ENCODE data around the gene SLC26A1.

The SLC26A1 gene

DNA sequence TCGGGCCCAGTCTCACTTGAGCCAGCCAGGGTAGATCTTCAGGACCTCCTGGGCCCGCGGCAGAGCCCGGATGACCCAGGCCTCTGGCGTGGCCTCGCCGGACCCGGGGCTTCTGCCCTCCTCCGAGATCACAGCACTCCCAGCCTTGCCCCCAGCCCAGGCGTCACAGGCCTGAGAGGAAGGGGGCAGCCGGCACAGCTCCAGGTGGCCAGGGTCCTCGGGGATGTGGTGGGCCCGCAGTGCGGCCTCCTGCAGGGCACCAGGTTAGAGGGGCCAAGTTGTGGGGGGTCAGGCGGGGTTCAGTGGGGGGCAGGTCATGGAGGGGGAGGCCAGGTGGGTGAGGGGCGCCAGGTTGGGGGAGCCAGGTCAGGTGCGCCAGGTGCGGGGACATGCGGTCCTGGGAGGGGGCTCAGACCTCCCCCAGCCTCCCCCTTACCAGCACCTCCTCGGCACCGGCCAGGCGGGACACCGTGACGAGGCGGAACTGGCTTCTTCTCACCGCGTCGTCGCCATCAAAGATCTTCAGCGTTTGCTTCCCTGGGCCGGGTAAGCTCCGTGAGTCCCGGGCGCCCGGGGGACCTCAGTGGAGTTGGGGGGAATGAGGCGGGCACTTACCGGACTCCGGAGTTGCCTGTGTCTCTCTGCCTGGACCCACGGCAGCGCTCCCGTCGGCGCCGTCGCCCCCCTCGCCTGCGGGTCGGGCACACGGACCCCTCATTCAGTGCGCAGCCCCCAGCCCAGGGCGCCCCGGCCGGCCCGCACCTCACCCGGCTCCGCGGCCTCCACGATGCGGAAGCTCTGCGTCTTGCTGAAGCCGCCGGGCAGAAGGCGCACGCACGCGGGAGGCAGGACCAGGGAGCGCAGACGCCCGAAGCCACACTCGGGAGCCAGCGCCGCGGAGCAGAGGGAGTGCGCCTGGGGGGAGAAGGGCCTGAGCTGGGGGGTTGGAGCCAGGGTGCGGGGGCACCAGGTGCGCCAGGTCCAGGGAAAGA is 25.8 kb downstream of the SLC26A1 start:
- Histone ChIP-seq H3K27ac (ENCODE audit: low read length) (no peak overlapping the region), H3K9ac (ENCODE audit: low read length in 2 of 2) (no peak overlapping the region), H3K4me3 (ENCODE audit: low read length in 2 of 2) (peak overlapping the region in 1 of 2 donors; percentile 40), H3K9me3 (ENCODE audit: control insufficient read depth in 2 of 2, low read length in 2 of 2) (no peaks in the 10 kb centered on the region), H3K36me3 (ENCODE audit: control insufficient read depth in 2 of 2, insufficient read depth in 2 of 2, low read length in 2 of 2) (peaks cover 0 to 10% of the 10 kb centered on the region in 2 donors), H3K27me3 (ENCODE audit: control insufficient read depth in 1 of 2, insufficient read depth in 2 of 2, low read length in 2 of 2) (peaks cover 0 to 8% of the 10 kb centered on the region in 2 donors), H3K4me1 (ENCODE audit: control insufficient read depth, insufficient read depth, low read length) (peaks cover 25% of the 10 kb centered on the region)

DNA sequence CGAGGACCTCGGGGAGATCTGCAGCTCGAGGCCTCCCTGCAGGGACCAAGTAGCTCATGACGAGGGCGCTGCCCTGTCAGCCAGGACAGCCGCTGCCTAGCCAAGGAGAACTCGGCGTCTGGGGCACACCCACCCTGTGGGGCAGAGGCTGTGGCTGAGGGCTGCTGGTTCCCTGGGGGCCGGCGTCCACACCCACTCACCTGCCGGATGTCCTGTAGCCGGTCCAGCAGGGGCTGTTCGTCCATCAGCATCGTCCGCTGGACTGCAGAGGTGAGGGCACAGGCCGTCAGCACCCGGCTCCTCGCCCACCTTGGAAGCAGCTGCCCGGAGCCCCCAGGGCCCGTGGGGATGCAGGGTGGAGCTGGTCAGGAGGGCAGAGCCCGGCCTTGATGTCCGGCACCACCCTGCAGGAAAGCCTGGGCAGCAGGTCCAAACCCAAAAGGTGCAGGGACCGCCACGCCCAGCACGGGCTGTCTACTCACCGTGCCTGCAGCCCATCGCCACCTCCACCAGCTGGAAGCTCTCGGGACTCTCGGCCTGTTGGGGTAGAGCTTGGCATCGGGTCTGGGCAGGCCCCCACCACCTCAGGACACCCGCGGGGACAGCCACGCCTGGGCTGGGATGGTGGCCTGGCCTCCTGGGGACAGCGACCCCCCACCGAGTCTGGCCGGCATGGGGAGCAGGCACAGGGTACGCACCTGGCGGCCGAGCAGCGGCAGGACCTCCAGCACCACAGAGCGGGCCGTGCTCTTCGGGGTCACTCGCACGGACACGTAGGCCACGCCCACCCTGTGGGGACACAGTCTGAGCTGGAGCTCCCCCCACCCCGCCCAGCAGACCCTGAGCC is 26.7 kb downstream of the SLC26A1 start:
- H3K4me1 ChIP-seq (ENCODE audit: control insufficient read depth, insufficient read depth, low read length) = peaks cover 16% of the 10 kb centered on the region
- H3K27ac ChIP-seq (ENCODE audit: low read length) = no peak overlapping the region
- peaks cover 0 to 8% of the 10 kb centered on the region in 2 donors for H3K27me3 ChIP-seq (ENCODE audit: control insufficient read depth in 1 of 2, insufficient read depth in 2 of 2, low read length in 2 of 2)
- peaks cover 0 to 16% of the 10 kb centered on the region in 2 donors for H3K36me3 ChIP-seq (ENCODE audit: control insufficient read depth in 2 of 2, insufficient read depth in 2 of 2, low read length in 2 of 2)
- no peaks in the 10 kb centered on the region for H3K9me3 ChIP-seq (ENCODE audit: control insufficient read depth in 2 of 2, low read length in 2 of 2)
- no peak overlapping the region for H3K4me3 ChIP-seq (ENCODE audit: low read length in 2 of 2)
- H3K9ac ChIP-seq (ENCODE audit: low read length in 2 of 2) = no peak overlapping the region

DNA sequence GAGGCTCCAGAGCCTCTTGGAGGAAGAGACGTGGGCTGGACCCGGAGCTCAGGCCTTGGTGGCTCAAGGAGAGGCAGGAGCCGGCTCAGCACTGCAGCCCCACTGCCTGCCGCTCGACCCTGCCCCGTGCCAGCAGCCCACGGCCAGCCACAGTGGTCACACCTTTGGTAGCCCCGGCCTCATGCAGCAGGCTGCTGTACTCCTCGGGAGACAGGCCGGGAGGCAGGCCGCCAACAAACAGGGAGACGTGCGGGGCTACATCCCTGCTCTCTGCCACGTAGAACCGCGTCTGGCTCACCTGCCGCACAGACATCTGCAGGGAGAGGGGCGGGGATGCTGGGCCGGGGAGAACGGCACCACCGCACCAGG is 27.5 kb downstream of the SLC26A1 start:
- Histone ChIP-seq H3K27me3 (ENCODE audit: control insufficient read depth in 1 of 2, insufficient read depth in 2 of 2, low read length in 2 of 2) (peaks cover 0 to 8% of the 10 kb centered on the region in 2 donors), H3K27ac (ENCODE audit: low read length) (no peak overlapping the region), H3K4me1 (ENCODE audit: control insufficient read depth, insufficient read depth, low read length) (peaks cover 11% of the 10 kb centered on the region), H3K9me3 (ENCODE audit: control insufficient read depth in 2 of 2, low read length in 2 of 2) (no peaks in the 10 kb centered on the region), H3K36me3 (ENCODE audit: control insufficient read depth in 2 of 2, insufficient read depth in 2 of 2, low read length in 2 of 2) (peaks cover 0 to 16% of the 10 kb centered on the region in 2 donors), H3K4me3 (ENCODE audit: low read length in 2 of 2) (no peak overlapping the region), H3K9ac (ENCODE audit: low read length in 2 of 2) (no peak overlapping the region)

DNA sequence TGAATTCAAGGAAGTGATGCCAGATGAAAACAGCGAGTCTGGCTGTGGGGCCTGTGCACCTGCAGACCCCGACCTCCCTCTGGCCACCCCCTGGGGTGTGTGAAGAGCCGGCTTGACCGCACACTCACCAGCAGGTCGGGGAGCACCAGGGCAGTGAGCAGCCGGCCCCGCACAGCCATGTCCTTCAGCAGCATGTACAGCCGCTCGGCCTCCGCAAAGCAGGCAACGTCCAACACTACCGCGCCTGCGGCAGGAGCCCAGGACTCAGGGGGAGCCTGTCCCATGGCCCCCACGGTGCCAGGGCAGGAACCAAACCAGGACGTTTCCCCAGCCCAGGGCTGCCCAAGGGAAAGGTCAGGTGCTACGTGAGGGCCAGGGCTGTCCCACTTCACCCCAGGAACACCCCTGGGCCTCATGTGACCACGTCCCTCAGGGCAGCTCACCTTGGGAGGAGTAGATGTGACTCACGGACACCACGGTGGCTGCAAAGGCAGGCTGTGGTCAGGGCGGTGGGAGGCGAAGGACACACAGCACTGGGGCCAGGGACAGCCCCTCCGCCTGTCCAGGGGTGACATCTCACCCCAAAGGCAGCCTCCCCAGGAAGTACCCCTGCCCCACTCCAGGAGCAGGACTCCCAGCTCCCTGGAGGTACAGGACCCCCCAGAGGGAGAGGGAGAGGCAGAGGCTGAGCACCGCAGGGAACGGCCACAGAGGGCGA is 28.0 kb downstream of the SLC26A1 start:
- H3K9me3 ChIP-seq (ENCODE audit: control insufficient read depth in 2 of 2, low read length in 2 of 2) = no peaks in the 10 kb centered on the region
- H3K36me3 ChIP-seq (ENCODE audit: control insufficient read depth in 2 of 2, insufficient read depth in 2 of 2, low read length in 2 of 2) = peaks cover 0 to 16% of the 10 kb centered on the region in 2 donors
- no peak overlapping the region for H3K27ac ChIP-seq (ENCODE audit: low read length)
- H3K9ac ChIP-seq (ENCODE audit: low read length in 2 of 2) = no peak overlapping the region
- H3K4me1 ChIP-seq (ENCODE audit: control insufficient read depth, insufficient read depth, low read length) = peaks cover 11% of the 10 kb centered on the region
- peaks cover 0 to 8% of the 10 kb centered on the region in 2 donors for H3K27me3 ChIP-seq (ENCODE audit: control insufficient read depth in 1 of 2, insufficient read depth in 2 of 2, low read length in 2 of 2)
- H3K4me3 ChIP-seq (ENCODE audit: low read length in 2 of 2) = no peak overlapping the region

DNA sequence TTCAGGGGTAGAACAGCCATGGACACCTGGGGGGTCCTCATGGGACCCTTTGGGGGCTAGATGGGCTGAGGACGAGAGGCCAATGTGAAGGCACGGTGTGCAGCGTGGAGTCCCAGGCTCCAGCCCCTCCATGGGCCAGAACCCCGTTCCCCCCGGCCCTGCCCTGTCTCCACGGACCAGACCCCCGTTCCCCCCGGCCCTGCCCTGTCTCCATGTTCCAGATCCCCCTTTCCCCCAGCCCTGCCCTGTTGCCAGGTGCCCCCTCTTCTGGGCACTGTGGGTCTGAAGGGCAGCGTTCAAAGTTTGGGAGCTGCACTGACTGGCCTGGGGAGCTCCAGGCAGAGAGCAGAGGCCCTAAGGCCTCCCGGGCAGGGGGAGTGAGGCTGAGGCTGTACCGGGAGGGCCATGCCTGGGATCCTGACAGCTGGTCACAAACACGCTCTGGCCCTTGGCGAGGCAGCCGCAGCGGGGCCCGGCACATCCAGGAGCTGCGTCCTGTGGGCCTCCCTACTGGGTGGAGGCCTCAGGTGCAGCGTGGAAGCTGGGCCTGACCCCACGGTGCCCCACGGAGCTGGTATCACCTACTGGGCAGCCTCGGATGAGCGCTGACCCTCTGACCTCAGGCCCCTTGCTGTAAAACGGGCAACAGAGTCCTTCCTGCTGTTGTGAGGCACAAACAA is 28.7 kb downstream of the SLC26A1 start:
- Histone ChIP-seq H3K27me3 (ENCODE audit: control insufficient read depth in 1 of 2, insufficient read depth in 2 of 2, low read length in 2 of 2) (peaks cover 0 to 8% of the 10 kb centered on the region in 2 donors), H3K36me3 (ENCODE audit: control insufficient read depth in 2 of 2, insufficient read depth in 2 of 2, low read length in 2 of 2) (peaks cover 0 to 16% of the 10 kb centered on the region in 2 donors), H3K9ac (ENCODE audit: low read length in 2 of 2) (no peak overlapping the region)

DNA sequence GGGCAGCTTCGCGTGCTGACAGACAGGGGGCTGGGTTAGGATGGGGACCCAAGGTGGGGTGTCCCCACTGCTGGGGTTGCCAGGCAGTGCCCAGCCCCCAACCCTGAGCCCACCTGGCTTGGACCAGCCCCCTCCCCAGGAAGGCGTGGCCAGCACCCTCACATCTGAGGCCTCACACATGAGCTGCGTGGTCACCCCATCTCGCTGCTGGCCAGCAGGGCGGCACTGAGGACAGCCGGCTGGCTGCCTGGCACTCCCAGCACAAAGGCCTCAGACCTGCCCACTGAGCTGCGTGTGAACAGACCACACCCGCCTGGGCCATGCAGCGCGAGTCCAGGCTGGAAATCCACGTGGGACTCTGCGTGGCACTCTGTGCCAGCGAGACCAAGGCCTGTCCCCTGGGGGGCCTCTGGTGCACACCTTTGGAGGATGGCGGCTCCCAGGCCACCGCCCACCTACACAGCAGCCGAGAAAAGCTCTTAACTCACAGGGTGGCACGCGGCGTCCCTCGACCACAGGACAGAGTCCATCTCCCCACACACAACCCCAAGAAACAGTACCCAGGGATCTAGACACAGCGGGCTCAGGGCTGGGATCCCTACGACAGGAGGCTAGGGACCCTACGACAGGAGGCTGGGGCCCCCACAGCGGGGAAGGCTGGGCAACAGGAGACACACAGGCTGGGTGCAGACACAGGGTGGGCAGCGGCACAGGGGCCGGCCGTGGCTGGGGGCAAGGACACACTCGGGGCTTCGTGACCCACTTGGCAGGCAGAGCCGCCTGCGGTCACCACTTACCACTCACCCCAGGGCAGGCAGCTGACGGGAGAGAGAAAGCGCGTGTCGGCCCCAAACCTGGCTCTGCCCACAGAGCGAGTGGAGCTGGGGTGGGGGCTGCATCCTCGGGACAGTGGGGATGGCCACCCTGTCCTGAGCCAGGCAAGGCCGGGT is 29.7 kb downstream of the SLC26A1 start:
- peaks cover 0 to 16% of the 10 kb centered on the region in 2 donors for H3K36me3 ChIP-seq (ENCODE audit: control insufficient read depth in 2 of 2, insufficient read depth in 2 of 2, low read length in 2 of 2)
- H3K4me3 ChIP-seq (ENCODE audit: low read length in 2 of 2) = no peak overlapping the region
- peaks cover 10% of the 10 kb centered on the region for H3K4me1 ChIP-seq (ENCODE audit: control insufficient read depth, insufficient read depth, low read length)
- no peaks in the 10 kb centered on the region for H3K9me3 ChIP-seq (ENCODE audit: control insufficient read depth in 2 of 2, low read length in 2 of 2)
- no peak overlapping the region for H3K9ac ChIP-seq (ENCODE audit: low read length in 2 of 2)
- H3K27ac ChIP-seq (ENCODE audit: low read length) = no peak overlapping the region
- H3K27me3 ChIP-seq (ENCODE audit: control insufficient read depth in 1 of 2, insufficient read depth in 2 of 2, low read length in 2 of 2) = peaks cover 0 to 8% of the 10 kb centered on the region in 2 donors

More for the DNA sequence above, 28.7 kb downstream of the SLC26A1 start:
- no peaks in the 10 kb centered on the region for H3K9me3 ChIP-seq (ENCODE audit: control insufficient read depth in 2 of 2, low read length in 2 of 2)
- no peak overlapping the region for H3K27ac ChIP-seq (ENCODE audit: low read length)
- no peak overlapping the region for H3K4me3 ChIP-seq (ENCODE audit: low read length in 2 of 2)
- H3K4me1 ChIP-seq (ENCODE audit: control insufficient read depth, insufficient read depth, low read length) = peaks cover 11% of the 10 kb centered on the region

DNA sequence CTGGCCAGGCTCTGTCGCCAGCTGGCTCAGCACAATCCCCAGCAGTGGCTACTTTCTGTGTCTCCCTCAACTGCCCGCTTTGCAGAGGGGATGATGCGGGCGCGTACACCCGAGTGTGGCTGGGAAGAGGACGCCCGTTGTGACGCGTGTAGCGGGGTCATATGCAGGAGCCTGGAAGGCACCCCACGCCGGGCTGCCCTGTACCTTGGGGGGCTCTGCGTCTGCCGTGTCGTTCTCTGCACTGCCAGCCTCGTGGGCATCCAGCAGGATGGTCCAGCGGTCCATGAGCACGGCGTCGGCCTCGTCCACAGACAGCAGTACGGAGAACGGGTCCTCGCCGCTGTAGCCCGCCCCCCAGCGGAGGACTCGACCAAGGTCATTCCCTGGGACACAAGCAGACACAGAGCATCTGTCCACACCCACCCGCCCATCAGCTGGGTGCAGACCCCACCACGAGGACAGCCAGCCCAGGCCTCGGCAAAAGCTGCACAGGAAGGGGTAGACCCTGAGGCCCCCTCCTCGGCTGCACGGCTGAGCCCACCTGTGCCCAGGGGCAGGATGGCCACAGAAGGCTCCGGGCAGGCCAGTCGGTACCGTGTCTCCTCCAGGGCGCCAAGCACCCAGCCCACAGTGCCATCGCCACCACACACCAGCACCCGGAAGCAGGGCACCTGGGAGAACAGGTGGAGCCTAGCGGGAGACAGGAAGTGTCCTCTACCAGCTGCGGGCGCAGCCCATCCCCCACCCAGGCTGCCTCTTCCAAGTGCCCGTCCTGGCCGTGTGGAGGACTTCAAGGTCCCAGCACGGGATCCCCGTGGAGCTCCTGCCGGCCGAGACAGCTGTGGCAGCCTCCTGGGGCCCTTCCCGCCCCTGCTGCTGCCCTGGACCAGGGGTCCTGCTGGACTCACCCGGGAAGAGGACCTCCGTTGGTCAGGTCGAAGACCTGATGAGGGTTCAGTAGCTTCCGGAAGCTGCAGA is 30.7 kb downstream of the SLC26A1 start:
- Histone ChIP-seq H3K36me3 (ENCODE audit: control insufficient read depth in 2 of 2, insufficient read depth in 2 of 2, low read length in 2 of 2) (peaks cover 0 to 16% of the 10 kb centered on the region in 2 donors), H3K9me3 (ENCODE audit: control insufficient read depth in 2 of 2, low read length in 2 of 2) (no peaks in the 10 kb centered on the region), H3K27me3 (ENCODE audit: control insufficient read depth in 1 of 2, insufficient read depth in 2 of 2, low read length in 2 of 2) (peaks cover 0 to 4% of the 10 kb centered on the region in 2 donors), H3K4me1 (ENCODE audit: control insufficient read depth, insufficient read depth, low read length) (peaks cover 2% of the 10 kb centered on the region), H3K9ac (ENCODE audit: low read length in 2 of 2) (no peak overlapping the region), H3K4me3 (ENCODE audit: low read length in 2 of 2) (no peak overlapping the region), H3K27ac (ENCODE audit: low read length) (no peak overlapping the region)

DNA sequence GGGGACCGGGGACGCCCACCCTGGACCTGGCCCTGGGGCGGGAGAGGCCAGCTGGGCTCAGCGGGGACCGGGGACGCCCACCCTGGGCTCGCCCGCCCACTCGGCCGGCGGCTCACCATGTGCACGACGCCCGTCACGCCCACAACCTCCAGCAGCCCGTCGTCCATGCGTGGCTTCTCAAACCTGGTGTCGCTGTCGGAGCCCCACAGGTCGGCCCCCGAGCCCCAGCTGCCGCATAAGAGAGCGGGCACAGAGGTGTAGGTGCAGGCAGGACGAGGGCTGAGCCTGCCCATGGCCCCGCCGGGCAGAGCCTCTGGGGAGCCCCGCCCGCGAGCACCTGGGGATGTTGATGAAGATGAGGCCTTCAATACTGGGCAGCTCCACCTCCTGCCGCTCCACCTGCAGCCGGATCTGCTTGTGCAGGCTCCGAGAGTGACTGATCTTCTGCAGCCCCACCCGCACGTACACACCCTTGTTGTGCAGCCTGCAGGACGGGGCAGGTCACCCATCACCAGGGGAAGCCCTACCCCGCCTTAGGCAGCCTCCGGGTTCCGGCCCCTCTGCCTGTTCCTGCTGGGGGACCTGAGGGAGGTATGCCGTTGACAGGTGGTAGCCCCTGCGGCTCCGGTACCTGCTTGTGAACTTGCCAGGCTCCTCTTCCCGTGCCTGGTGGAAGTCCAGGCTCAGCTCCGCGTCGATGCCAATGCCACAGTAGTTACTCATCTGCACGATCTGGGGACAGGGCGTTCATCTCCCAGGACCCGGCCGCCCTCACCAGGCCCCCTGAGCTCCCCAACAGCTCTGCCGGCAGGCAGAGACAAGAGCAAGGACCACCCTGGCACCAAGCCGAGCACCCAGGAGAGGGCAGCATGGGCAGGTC is 31.6 kb downstream of the SLC26A1 start:
- Histone ChIP-seq H3K4me1 (ENCODE audit: control insufficient read depth, insufficient read depth, low read length) (no peaks in the 10 kb centered on the region), H3K27me3 (ENCODE audit: control insufficient read depth in 1 of 2, insufficient read depth in 2 of 2, low read length in 2 of 2) (no peaks in the 10 kb centered on the region), H3K9me3 (ENCODE audit: control insufficient read depth in 2 of 2, low read length in 2 of 2) (no peaks in the 10 kb centered on the region), H3K36me3 (ENCODE audit: control insufficient read depth in 2 of 2, insufficient read depth in 2 of 2, low read length in 2 of 2) (peaks cover 0 to 14% of the 10 kb centered on the region in 2 donors), H3K27ac (ENCODE audit: low read length) (no peak overlapping the region), H3K9ac (ENCODE audit: low read length in 2 of 2) (no peak overlapping the region), H3K4me3 (ENCODE audit: low read length in 2 of 2) (no peak overlapping the region)
